Endothelial cell of umbilical vein (primary cell): Measurements from ENCODE around the gene KDM4B.

ENCODE experiments used
- CTCF ChIP-seq, 2 donors: IDR thresholded peaks; 1 replicate in 1 of 2; 2 replicates in 1 of 2; pipeline ENCODE4 v1.5.1; 2011; ENCODE audit warnings: low read length in 2 of 2, mild to moderate bottlenecking in 2 of 2, moderate library complexity in 2 of 2, control low read depth in 1 of 2, inconsistent platforms in 1 of 2, low read depth in 1 of 2; ENCODE audit not compliant: insufficient read depth in 1 of 2; ENCODE audit errors: extremely low read depth in 1 of 2
- EZH2 ChIP-seq: IDR thresholded peaks from 2 replicates; pipeline ENCODE4 v1.6.1; 2012; ENCODE audit warnings: borderline replicate concordance, low read depth, mild to moderate bottlenecking, moderate library complexity, low read length, inconsistent platforms; ENCODE audit not compliant: severe bottlenecking
- FOS ChIP-seq: IDR thresholded peaks from 2 replicates; pipeline ENCODE4 v1.6.1; 2011; ENCODE audit warnings: mild to moderate bottlenecking, low read length, moderate library complexity, borderline replicate concordance; ENCODE audit not compliant: insufficient read depth
- JUN ChIP-seq: IDR thresholded peaks from 2 replicates; pipeline ENCODE4 v1.6.1; 2011; ENCODE audit warnings: borderline replicate concordance, low read depth; ENCODE audit not compliant: insufficient read length, insufficient read depth
- MAX ChIP-seq: IDR thresholded peaks from 2 replicates; pipeline ENCODE4 v1.6.1; 2011; ENCODE audit not compliant: insufficient read depth, insufficient read length
- MYC ChIP-seq: IDR thresholded peaks from one replicate; pipeline ENCODE4 v1.6.1; 2011; ENCODE audit warnings: mild to moderate bottlenecking, low read depth, low read length
- POLR2A ChIP-seq: IDR thresholded peaks from 2 replicates; pipeline ENCODE4 v1.6.1; 2012; ENCODE audit warnings: low read depth, mild to moderate bottlenecking, control low read depth, low read length
- POLR2AphosphoS5 ChIP-seq: IDR thresholded peaks from 2 replicates; pipeline ENCODE4 v1.6.1; 2012; ENCODE audit warnings: low read depth, mild to moderate bottlenecking, control low read depth, low read length, moderate library complexity; ENCODE audit not compliant: insufficient read depth

- TF ChIP-seq CTCF (IDR thresholded peaks at IDR 0.05; ENCODE audit: extremely low read depth in 1 of 2, insufficient read depth in 1 of 2, low read depth in 1 of 2, low read length in 2 of 2): no peak
- no peak for TF ChIP-seq POLR2A
- TF ChIP-seq MYC: no peak
- TF ChIP-seq POLR2AphosphoS5: no peak
- TF ChIP-seq EZH2: no peak
- no peak for TF ChIP-seq MAX
- TF ChIP-seq JUN: no peak
- no peak for TF ChIP-seq FOS
These were observed 222.2 kb downstream of the KDM4B start for GRCh38 chr19:5191091-5191490.
